Kidney tubule cell (primary cell): ENCODE results near the gene MFN2.

Experiments
- DNase-seq: peaks from one replicate; pipeline ENCODE4 v3.0.0-alpha.2; 2018; ENCODE audit warnings: low spot score

MFN2 gene

DNA sequence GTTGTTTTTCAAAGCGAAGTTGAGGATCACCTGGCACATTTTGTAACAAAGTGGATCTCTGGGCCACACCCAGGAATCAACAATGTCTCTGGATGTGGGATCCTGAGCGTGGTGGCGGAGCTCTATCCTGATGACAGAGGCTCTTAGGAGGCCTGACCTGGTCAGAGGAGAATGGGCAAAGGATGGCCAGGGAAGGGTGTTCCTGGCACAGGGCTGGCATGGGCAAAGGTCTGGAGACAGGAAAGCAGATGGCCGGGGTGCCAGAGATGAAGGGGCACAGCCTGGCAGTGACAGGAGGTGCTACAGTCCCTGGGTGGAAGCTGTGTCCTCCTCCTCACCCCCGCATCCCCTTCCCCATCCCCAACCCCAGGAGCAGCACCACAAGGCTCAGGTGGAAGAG lies 20.0 kb upstream of the MFN2 start:
- DNase-seq = no peak

DNA sequence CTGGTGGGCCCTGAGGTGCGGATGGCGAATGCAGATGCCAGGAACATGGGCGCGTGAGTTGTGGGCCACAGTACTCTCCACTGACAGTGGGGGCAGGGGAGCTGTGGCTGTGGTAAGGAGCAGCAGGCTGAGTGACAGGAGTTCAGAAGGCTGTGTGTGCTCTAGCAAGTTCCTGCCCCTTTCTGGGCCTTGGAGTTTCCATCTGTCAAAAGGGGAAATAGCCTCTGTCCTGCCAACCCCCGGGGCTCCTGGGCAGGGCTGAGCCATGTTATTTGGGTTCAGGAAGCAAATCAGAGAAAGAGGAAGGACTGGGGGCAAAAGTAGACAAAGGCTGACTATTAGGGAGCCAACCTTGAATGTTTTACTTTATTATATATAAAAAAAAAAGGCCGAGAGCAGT lies 19.5 kb upstream of the MFN2 start:
- DNase-seq = no peak

DNA sequence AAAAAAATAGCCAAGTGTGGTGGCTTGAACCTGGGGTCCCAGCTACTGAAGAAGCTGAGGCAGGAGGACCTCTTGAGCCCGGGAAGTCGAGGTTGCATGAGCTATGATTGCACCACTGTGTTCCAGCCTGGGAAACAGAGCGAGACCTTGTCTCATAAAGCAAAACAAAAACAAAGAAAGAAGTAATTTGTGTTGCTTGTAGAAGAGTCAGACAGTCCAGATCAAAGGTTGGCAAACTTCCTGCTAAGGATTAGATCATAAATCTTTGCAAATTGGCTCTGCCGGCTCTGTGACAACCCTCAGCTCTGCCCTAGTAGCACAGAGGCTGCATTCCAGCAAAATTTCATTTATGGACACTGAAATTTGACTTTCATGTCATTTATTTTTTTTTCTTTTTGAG lies 19.0 kb upstream of the MFN2 start:
- DNase-seq = peak; percentile 12

DNA sequence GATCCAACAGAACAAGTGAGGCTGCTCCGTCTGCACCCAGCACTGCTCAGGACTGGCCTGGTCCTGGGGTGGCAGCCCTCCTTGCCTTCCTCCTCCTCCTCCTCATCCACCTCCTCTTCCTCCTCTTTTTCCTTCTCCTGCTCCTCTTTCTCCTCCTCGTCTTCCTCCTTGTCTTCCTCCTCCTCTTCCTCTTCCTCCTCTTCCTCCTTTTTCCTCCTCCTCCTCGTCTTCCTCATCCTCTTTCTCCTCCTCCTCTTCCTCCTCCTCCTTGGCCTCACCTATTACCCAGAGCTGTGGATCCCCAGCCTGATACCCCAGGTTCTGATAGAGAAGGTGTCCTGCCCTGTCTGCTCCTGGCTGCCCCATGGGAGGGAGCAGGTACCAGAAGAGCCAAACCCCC lies 16.6 kb upstream of the MFN2 start:
- DNase-seq = no peak

DNA sequence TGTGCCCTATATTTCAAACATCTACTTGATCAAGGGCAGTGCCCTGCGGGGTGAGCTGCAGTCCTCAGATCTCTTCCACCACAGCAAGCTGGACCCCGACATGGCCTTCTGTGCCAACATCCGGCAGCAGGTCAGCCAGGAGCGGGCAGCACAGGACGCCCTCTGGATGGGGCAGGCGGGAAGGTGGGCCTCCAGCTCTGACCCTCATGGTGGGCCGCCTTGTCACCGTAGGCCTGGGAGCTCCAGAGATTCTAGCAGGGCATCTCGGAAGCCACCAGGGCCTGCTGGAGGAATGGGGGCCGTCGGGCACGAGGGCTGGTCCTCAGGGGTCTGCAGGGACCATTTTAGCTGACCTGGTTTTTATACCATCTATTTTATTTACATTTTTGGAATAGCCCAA lies 15.6 kb upstream of the MFN2 start:
- DNase-seq = no peak

DNA sequence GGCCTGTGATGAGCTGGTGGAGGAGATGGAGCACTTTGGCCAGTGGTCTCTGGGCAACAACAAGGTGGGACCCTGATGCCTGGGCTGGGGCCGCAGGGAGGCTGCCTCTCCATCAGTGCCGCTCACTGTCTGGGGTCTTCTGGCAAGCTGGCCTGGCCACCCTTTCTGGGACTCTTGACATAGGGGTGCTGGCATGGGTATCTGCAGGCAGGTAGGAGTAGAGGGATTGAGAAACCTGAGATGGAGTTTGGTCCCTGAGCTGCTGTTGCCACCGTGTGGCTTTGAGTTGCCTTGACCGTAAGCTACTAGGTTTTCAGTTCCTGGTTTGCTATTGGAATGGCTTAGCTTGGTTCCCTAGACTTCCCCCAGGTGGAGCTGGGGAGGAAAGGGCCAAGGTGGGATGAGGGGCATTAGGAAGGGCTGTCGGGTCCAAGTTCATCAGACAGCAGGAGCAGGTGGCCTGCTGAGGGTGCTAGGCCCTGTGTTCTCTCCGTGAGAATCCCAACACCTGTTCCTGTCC lies 13.2 kb upstream of the MFN2 start:
- peak; percentile 65 for DNase-seq

DNA sequence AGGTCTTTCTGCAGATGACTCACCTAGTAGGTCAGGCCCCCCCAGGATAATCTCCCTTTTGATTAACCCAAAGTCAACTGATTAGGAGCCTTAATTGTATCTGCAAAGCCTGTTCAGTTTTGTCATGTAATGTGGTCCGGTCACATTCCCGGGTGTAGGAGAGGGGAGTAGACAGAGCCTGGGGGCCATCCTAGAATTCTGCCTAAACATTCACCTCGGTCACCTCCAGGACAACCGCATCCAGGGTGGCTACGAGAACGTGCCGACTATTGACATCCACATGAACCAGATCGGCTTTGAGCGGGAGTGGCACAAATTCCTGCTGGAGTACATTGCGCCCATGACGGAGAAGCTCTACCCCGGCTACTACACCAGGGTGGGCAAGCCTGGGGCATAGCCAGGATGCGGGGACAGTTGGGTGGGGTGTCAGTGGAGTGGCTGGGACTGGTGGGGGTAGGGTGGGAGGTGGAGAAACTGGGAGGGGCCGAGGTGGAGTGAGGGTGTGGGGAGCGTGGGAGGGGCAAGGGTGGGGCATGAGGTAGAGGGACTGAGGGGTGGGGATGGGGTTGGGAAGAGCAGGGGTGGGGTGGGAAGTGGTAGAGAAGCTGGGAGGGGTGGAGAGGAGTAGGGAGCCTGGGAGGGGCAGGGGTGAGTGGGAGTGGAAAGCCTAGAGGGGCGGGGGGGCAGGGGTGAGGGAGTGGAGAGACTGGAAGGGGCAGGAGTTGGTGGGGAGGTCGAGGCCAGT lies 9.6 kb upstream of the MFN2 start:
- no peak for DNase-seq

GRCh38 chr1:11977625-11978024 lies 2.6 kb upstream of the MFN2 start:
- no peak for DNase-seq

GRCh38 chr1:11978301-11978700 lies 1.9 kb upstream of the MFN2 start:
- DNase-seq = no peak

GRCh38 chr1:11979028-11979850 lies 1.0 kb upstream of the MFN2 start:
- no peak for DNase-seq

DNA sequence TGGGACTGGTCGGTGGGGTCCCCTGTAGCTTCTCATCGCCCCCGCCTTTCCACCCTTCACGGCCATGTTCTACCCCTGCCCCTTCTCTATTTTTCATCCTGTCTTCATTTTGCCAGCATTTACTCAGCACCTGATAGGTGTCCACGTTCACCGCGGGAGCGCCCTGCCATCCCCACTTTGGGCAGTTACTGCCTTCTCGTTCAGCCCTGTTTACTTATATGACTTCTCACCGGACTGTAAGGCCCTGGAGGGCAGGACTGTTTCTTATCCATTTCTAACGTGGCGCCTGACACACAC lies 380 bp downstream of the MFN2 start:
- DNase-seq = no peak

DNA sequence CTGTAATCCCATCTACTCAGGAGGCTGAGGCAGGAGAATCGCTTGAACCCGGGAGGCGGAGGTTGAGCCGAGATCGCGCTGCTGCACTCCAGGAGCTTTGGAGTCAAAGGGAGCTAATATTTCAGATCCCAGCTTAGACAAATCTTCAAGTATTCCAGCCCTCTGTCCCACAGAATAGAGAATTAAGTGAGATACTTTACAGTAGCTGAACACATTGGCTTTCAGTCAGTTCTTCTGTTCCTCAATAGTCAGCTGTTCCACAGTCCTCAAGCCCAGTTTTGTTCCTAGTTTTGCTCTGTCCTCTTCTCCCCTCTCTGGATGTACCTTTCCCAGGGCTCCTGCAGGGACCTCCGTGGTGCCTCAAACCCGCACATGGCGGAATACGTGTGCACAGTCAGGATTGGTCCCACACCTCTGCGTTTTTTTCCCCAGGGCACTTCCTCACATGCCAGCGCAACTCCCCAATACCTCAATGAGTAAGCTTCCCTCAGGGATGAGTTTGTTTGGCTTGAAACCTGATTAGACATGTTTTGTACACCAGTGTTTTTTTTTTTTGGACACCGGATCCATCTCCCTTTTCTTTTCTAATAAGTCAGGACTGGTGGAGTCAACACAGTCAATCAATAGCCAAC lies 1.2 kb downstream of the MFN2 start:
- no peak for DNase-seq

DNA sequence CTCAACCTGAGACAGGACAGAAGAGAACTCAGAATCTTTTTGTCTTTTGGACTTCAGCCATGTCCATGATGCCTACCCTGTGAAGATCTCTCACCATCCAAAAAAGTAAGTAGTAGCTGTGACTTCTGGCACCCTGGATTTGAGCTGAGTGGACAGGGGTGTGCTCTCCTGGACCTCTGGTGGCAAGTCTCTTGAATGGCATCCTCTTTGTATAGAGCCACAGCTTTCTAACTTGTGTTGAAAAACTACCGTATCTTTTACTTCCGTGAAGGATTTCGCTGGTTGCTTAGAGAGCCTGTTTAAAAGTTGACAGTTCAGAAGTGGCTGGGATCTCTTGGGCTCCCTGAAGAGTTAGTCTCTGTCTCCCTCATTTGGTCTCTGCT lies 1.8 kb downstream of the MFN2 start:
- peak; percentile 60 for DNase-seq

DNA sequence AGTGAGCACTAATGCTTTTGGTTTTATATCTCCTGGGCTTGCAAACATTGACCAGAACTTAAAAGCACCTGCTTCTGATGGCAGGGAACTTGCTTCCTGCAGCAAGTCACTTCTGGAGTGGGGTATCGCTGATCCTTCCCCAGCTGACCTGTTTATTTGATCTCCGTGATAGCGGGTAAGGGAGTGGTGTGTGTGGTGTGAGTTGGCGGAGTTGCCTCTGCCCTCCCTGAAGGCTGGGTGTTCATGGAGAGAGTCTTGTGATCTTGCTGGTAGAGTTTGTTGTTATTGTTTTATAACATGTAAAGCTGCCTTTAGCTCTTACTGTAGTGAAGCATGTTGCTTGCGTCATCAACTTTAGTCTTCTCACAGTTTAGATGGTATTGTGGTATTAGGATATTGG lies 3.9 kb downstream of the MFN2 start:
- DNase-seq = no peak

DNA sequence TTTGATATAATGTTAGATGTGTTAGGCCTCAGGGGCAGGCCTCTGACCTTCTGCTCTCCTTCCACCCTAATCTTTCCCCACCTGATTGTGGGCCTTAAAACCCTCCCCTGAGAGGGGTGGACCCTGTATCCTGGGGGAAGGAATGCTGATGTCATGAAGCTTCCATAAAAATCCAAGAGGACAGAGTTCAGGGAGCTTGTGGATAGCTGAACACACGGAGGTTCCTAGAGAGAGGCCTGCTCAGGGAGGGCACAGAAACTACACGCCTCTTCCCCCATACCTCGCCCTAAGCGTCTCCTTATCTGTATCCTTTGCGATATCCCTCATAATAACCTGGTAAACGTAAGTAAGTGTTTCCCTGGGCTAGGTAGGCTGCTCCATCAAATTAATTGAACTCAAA lies 4.3 kb downstream of the MFN2 start:
- DNase-seq = no peak

- no peak for DNase-seq
Observed at GRCh38 chr1:11985171-11985570, 4.9 kb downstream of the MFN2 start.

- no peak for DNase-seq
Observed at GRCh38 chr1:11985851-11986250, 5.6 kb downstream of the MFN2 start.

DNA sequence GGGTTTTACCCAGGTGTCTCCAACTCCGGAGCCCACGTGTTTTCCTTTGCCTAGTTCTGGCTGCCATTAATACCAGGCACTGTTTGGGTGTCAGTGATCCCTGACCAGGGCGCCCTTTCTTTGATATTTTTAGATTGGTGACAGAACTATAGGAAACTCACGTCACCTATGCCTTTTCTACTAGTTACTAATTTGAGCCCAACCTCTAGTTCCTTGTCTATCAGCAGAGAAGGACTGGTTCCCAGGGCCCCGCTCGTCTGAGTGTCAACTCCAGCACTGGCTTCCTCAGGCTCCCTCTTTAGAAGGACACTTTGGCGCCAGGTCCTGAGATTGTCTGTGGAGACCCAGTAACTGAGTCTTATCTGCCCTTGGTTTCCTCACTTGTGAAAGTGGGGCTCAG lies 9.4 kb downstream of the MFN2 start:
- no peak for DNase-seq

GRCh38 chr1:11990303-11991032 lies 10.2 kb downstream of the MFN2 start:
- DNase-seq = peak; percentile 89

DNA sequence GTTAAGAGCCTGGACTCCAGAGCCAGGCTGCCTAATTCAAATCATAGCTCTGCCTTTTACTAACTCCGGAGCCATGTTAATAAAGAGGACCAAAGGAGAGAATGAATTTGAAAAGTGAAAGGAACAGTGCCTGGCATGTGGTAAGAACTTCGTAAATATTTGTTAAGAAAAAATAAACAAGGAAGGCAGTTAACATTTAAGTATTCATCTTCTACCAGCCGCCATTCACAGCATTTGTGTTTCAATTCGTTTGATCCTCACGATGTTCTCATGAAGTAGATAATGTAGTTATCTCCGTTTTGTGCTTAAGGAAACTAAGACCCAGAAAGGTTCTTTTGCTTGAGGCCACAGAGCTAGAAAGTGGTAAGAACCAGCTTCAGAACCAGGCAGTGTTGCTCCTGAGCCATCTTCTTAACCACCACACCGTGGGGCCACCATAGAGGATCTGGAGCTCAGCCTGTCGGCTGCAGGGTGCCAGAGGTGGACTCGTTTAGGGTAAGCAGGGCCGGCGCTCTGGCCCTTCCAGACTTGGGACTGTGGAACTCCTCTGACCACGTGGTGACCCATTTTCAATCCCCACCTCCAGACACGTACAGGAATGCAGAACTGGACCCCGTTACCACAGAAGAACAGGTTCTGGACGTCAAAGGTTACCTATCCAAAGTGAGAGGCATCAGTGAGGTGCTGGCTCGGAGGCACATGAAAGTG lies 11.9 kb downstream of the MFN2 start:
- no peak for DNase-seq

- DNase-seq = no peak
Observed at GRCh38 chr1:11997081-11997850, 17.0 kb downstream of the MFN2 start.
